HL-60/S4 (cell line): ENCODE results near the gene CXADR.

ENCODE experiments used
- in situ Hi-C: fragments of 300-500 bp; cut with MboI; formaldehyde crosslinking; loops from 2 replicates; pipeline ENCODE4 v1.14.3; 2022; ENCODE audit warnings: low sequenced_read_pairs

The CXADR gene

DNA sequence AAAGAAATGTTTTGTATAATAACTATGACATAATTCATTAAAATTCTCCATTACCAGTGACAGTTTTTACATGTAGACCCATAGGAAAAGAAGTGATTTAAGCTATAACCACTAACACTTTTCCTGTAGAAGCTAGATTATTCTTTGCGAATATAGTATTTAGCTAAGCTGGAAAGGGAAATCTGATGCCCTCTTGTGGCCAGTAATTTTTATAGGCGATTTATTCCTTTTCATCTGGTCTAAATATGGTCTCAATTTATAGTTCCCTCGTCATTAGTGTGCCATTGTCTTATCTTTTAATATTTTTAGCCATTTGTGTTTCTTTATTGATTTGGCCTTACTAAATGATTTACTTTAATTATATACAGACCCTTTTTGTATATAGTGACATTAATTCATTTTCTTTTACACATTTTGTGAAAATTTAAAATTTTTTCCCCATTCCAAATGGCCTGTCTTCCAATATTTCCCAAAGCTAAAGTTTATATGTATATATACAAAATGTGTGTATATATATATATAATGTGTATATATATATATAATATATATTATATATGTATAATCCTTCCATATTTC is 73.1 kb downstream of the CXADR start:
- in situ Hi-C loops: no loop called here

GRCh38 chr21:17590430-17590829 is 77.6 kb downstream of the CXADR start:
- in situ Hi-C loops: no loop called here

DNA sequence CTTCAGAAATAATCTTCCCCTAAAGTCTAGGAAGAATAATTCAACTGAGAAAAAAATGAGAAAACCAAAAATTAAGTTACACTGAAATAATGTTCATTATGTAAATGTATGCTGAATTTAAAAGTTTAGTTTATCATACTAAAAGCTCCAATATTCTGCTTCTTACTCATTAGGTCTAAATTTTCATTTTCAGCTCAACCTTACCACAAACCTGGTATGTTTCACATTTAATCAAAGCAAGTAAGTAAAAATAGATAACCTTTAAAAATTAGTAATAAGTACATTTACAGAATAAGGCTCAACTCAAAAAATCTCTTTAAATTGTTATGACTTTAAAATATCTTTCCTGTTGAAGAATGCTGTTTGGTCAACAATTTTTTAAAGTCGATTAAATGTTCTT is 84.8 kb downstream of the CXADR start:
- in situ Hi-C loops: no loop called here

DNA sequence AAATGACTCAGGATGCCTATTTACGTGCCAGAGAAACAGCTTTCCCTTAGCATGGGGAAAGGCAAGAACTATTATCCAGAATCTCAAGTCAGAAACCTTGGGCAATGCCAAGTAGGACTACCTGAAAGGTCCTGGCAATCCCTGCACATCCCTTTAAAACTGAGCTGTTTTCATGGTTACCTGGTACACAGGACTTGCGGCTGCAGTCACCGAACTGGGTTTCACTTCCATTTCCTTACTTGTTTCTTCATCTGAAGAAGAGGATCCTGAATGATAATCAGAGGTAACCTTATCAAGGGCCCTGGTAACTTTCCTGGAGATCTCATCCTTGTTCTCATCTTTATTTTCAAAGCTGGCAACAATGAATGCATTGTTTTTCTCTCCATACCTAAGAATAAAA is 85.6 kb downstream of the CXADR start:
- in situ Hi-C loops: no loop called here

- in situ Hi-C loops: no loop called here
Measured at GRCh38 chr21:17602874-17603273, 90.0 kb downstream of the CXADR start.

DNA sequence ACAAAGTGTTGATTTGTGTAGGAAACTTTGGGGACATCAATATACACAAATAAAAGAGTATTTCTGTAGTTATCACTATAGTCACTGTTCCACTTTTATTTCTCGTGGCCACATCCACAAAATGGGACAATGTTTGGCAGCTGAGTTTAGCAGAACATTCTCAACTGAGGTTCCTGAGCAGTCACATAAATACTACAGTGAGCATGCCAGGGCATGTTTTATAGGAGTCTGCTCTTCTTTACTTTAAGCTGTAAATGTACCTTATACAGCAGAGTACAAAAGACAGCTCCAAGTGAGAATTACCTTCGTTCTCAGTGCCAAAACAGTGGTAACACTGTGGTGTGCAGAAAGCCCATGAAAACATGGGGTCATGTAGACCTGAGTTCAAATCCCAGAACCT is 94.8 kb downstream of the CXADR start:
- in situ Hi-C loops: no loop called here

GRCh38 chr21:17609681-17610080 is 96.8 kb downstream of the CXADR start:
- in situ Hi-C loops: no loop called here

DNA sequence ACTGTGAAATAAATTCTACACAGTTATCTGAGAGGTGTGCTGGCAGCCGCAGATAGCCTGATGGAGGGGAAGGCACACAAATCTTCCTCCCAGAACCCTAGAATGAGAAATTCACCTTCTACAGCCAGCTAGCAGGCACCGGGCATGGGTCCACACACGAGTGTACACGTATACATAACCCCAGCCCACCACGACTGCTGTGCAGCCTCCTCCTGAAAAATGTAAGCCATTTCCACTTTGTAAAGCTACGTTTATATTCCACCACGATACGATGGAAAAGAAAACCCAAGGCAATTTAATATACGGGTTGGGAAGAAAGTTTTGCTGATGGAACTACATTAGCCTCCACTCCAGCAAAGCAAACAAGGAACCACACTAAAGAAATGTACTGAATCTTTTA is 98.1 kb downstream of the CXADR start:
- in situ Hi-C loops: no loop called here

- in situ Hi-C loops: no loop called here
Measured at GRCh38 chr21:17611414-17612022, 98.7 kb downstream of the CXADR start.

DNA sequence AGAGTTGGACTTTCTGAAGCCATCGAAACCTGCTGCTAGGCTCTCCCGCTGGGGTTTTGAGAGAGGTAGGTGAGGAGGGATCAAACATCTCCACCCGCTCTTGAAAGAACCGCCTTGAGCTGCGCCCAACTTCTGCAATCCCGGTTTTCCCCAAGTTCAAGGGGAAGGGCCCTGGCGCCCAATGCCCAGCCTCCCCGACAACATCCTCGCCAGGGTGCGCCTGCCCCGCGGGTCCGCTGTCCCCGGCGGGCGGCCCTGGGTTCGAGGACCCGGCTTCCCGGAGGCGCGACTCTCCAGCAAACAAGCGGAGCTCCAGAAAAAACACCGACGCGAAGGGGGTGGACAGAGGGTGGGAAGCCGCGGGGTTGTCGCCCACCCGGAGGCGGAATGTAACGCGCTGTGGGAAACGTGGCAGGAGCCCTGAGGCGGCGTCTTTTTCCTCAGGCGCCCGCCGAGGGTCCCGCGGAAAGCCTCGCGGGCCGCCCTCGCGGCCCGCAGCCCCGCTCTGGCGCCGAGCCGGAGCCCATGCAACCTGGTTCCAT is 99.3 kb downstream of the CXADR start:
- in situ Hi-C loops: no loop called here

DNA sequence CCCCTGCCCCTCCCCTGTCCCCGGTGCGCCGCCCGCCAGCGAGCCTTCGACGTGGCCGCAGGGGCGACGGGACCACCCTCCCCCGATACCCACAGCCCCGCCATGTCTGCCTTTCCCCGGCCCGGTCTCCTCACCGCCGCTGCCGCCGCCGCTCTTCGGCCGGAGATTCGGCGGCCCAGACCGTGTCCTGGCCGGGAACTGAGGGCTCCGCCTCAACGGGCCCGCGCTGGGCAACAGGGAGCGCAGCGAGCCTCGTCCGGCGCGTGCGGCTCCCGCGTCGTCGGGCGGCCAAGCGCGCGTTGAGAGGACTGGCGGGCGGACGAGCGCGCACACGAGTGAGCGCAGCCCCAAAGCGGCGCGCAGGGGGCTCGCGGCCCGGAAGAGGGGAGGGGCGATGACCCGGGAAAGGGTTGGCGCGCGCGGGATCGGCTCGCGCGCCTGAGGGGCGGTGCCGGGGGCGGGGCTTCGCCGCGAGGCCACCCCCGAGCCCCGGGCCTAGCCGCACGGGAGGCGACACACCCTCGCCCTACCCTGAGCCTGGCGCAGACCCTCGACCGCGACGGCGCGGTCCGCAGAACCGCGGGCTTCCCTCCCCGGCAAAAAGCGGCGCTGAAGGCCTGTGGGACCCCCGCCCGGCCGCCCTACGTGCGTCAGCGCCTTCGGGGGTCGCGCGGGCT is 99.9 kb downstream of the CXADR start, which contains the start of gene BTG3:
Gene BTG3 (minus strand): TSS at position 337 of the 677 bp plus-strand sequence. CDS start 3,757 bp downstream, outside the sequence.
- in situ Hi-C loops: no loop called here

- in situ Hi-C loops: no loop called here
Measured at GRCh38 chr21:17613242-17613676, 100.4 kb downstream of the CXADR start.

DNA sequence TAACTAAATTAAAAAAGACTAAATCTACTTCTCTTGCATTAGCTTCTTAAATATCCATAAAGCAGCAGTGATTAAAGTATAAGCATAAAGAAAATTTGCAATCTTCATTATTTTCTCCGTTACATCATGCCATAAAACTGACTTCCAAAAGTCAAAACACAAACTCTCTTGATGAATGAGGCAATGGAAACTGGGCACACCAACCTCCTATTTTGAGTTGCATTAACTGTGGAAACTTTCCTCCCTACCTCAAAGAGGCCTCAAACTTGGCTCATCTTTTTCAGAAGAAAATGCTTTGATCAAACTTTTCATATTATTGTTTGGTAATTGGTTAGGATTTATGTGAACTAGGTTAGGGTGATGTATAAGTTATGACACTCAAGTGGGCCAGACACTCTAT is 104.0 kb downstream of the CXADR start:
- in situ Hi-C loops: no loop called here

DNA sequence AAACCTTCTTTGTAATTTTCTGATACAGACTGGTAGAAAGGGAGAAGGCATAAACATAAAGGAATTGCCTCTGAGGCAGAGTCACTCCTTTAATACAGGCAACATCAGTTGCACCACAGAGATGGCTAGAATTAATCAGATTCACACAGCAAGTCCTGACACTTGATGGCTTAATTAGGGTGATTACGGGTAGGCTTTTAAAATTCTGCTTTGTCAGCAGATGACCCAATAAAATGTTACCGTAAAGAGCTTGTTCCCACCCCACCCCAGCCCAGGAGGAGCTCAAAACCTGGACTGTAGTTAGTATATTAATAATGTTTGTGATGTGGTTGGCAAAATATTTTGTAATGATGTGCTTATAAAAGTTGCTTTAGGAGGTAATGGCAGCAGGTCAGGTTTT is 109.2 kb downstream of the CXADR start:
- in situ Hi-C loops: no loop called here

DNA sequence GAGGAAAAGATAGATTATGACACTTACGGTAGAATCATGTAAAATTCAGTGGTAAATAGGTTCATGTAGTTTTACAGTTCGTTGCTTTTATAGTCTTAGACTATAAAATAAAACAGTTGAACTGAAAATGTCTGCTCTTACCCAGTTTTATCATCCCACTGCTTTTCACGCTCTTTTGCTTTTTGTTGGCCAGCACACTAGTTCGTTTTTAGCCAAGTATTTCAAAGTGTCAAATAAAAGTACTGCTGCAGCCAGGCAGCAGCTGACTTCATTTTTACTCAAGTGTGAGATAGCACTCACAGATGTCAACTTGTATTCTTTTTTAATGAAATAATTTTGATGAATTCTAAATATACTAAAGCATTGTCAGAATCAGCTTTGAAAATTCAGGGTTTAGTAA is 118.4 kb downstream of the CXADR start:
- in situ Hi-C loops: no loop called here

- in situ Hi-C loops: no loop called here
Measured at GRCh38 chr21:17636711-17637110, 123.9 kb downstream of the CXADR start.

- in situ Hi-C loops: no loop called here
Measured at GRCh38 chr21:17640821-17641220, 128.0 kb downstream of the CXADR start.
